Smooth muscle cell (in vitro differentiated cells): ENCODE measurements around the gene CPSF4. TPM values are rescaled to one million over a fixed set of nuclear protein-coding genes. Genes with fewer than 3 reads are reported as not detected.

Experiments used
- DNase-seq: peaks from one replicate; lab custom pipeline; 2025; ENCODE audit not compliant: unreplicated experiment; lab: John Stamatoyannopoulos, UW
- H2AFZ ChIP-seq: fragments of 200-600 bp; sonication (generic); 2 replicates; pipeline ENCODE4 v1.6.0; 2016; ENCODE audit warnings: antibody characterized with exemption, low read depth, mild to moderate bottlenecking
- H3F3A ChIP-seq: fragments of 200-600 bp; sonication (generic); 2 replicates; pipeline ENCODE4 v1.6.0; 2017; ENCODE audit warnings: antibody characterized with exemption, low read depth
- H3K27ac ChIP-seq: fragments of 200-600 bp; sonication (generic); 2 replicates; pipeline ENCODE4 v1.5.1; 2016; ENCODE audit warnings: low read depth, mild to moderate bottlenecking
- H3K27me3 ChIP-seq: fragments of 200-600 bp; sonication (generic); 2 replicates; pipeline ENCODE4 v1.6.1; 2016; ENCODE audit warnings: low read depth, mild to moderate bottlenecking
- H3K36me3 ChIP-seq: fragments of 200-600 bp; sonication (generic); 2 replicates; pipeline ENCODE4 v1.5.1; 2016; ENCODE audit warnings: low read depth
- H3K4me1 ChIP-seq: fragments of 200-600 bp; sonication (generic); 2 replicates; pipeline ENCODE4 v1.5.1; 2016; ENCODE audit warnings: low read depth
- H3K4me2 ChIP-seq: fragments of 200-600 bp; sonication (generic); 2 replicates; pipeline ENCODE4 v1.6.0; 2016; ENCODE audit warnings: mild to moderate bottlenecking
- H3K4me3 ChIP-seq: fragments of 200-600 bp; sonication (generic); 2 replicates; pipeline ENCODE4 v1.5.1; 2016; ENCODE audit warnings: mild to moderate bottlenecking
- H3K79me2 ChIP-seq: fragments of 200-600 bp; sonication (generic); 2 replicates; pipeline ENCODE4 v1.6.0; 2016; ENCODE audit warnings: low read depth, mild to moderate bottlenecking
- H3K9ac ChIP-seq: fragments of 200-600 bp; sonication (generic); 2 replicates; pipeline ENCODE4 v1.6.0; 2016; ENCODE audit warnings: low read depth
- H3K9me3 ChIP-seq: fragments of 200-600 bp; sonication (generic); replicated peaks from 2 replicates; pipeline ENCODE4 v1.5.1; 2016; ENCODE audit warnings: low read depth
- H4K20me1 ChIP-seq: fragments of 200-600 bp; sonication (generic); 2 replicates; pipeline ENCODE4 v1.6.0; 2016; ENCODE audit warnings: low read depth
- WGBS: methylation state at CpG from one replicate; pipeline ENCODE4 v1.1.7; 2016; ENCODE audit warnings: low lambda C conversion rate; 5-methylcytosine and 5-hydroxymethylcytosine counted together
- polyA plus RNA-seq: library from polyadenylated mRNA; unstranded; fragments of >200 nt; fragmentation: Nextera tagmentation; extraction: Ambion mirVana; gene quantifications from 2 replicates; pipeline ENCODE4 v1.2.1, GENCODE V29; 2016
- total RNA-seq: library from RNA; depleted of rRNA; stranded (reverse); fragments of >200 nt; gene quantifications from 2 replicates; pipeline ENCODE4 v1.2.3, GENCODE V29; 2014
- TF ChIP-seq, protein P1 (sequence below): fragments of 200-600 bp; sonication (generic); IDR thresholded peaks from 2 replicates; pipeline ENCODE4 v1.5.1; 2017; ENCODE audit warnings: borderline replicate concordance, mild to moderate bottlenecking, antibody characterized with exemption; ENCODE audit not compliant: insufficient read depth, poor library complexity, severe bottlenecking

The CPSF4 gene
- total and polyA plus RNA-seq, 2 experiments from 2014 or later, result 27.1 to 30.3 TPM

DNA sequence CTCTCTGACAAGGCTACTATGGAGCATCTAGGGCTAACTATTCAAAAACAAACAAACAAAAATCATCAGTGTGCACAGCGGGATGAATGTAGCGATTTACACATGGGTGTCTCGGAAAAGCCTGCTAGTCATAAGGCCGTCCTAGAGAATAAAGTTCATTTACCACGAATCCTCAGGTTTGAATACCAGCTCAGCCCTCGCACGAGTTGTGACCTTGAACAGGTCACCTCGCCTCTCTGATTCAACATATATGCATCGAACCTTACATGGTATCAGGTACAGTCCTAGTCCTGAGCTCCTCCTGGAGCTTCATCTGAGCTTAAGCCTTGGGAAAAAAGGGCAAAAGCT lies 26.7 kb downstream of the CPSF4 start:
- no peak for DNase-seq
- Histone ChIP-seq H3K36me3 (no peaks in the 10 kb centered on the region), H3K27ac (peak overlapping the region; percentile 78), H3F3A (no peaks in the 10 kb centered on the region), H4K20me1 (peaks cover 22% of the 10 kb centered on the region), H3K79me2 (peaks cover 59% of the 10 kb centered on the region), H3K4me1 (peaks cover 10% of the 10 kb centered on the region), H3K4me2 (peak overlapping the region; percentile 99), H3K4me3 (peak overlapping the region; percentile 87), H3K9me3 (no peaks in the 10 kb centered on the region), H2AFZ (peak overlapping the region; percentile 89), H3K9ac (peak overlapping the region; percentile 96), H3K27me3 (no peaks in the 10 kb centered on the region)
- TF ChIP-seq, protein P1, sequence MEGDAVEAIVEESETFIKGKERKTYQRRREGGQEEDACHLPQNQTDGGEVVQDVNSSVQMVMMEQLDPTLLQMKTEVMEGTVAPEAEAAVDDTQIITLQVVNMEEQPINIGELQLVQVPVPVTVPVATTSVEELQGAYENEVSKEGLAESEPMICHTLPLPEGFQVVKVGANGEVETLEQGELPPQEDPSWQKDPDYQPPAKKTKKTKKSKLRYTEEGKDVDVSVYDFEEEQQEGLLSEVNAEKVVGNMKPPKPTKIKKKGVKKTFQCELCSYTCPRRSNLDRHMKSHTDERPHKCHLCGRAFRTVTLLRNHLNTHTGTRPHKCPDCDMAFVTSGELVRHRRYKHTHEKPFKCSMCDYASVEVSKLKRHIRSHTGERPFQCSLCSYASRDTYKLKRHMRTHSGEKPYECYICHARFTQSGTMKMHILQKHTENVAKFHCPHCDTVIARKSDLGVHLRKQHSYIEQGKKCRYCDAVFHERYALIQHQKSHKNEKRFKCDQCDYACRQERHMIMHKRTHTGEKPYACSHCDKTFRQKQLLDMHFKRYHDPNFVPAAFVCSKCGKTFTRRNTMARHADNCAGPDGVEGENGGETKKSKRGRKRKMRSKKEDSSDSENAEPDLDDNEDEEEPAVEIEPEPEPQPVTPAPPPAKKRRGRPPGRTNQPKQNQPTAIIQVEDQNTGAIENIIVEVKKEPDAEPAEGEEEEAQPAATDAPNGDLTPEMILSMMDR, result no peak
- WGBS, result 12% methylated on average over 9 of the region's 9 CpGs

DNA sequence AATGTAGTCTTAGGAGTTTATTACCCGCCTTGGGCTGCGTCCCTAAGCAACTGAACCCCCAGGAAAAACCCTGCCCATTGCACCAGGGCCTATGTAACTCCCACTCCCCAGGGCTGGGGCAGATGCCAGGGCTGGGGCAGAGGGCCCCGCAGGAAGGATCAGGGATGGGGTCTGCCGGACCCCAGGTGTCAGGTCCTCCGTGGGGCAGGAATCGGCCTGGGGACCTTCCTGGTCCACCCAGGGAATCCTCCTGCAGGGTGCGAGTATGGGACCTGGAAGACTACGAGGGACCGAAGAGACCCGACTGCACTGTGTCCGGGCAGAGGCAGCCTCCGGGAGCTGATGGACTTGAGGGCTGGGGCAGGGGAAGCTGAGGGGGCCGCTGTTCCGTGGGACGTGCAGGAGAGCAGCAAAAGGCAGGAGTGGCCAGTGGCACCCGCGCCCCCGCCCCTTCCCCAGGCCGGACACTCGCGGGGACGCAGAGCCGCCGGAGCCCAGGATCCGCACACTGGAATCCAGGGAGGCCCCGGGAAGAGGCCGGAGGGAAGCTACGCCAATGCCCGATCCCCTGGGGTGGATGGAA lies 29.7 kb downstream of the CPSF4 start:
- over 99% methylated on average over 13 of the region's 29 CpGs for WGBS
- Histone ChIP-seq H3K9ac (no peak overlapping the region), H3F3A (peaks cover 3% of the 10 kb centered on the region), H4K20me1 (no peaks in the 10 kb centered on the region), H3K4me2 (no peak overlapping the region), H3K27ac (no peak overlapping the region), H3K36me3 (no peaks in the 10 kb centered on the region), H3K9me3 (no peaks in the 10 kb centered on the region), H3K79me2 (peaks cover 36% of the 10 kb centered on the region), H3K4me1 (peaks cover 10% of the 10 kb centered on the region), H3K27me3 (no peaks in the 10 kb centered on the region), H2AFZ (no peak overlapping the region), H3K4me3 (no peak overlapping the region)
- no peak for DNase-seq
- TF ChIP-seq, protein P1, result no peak

DNA sequence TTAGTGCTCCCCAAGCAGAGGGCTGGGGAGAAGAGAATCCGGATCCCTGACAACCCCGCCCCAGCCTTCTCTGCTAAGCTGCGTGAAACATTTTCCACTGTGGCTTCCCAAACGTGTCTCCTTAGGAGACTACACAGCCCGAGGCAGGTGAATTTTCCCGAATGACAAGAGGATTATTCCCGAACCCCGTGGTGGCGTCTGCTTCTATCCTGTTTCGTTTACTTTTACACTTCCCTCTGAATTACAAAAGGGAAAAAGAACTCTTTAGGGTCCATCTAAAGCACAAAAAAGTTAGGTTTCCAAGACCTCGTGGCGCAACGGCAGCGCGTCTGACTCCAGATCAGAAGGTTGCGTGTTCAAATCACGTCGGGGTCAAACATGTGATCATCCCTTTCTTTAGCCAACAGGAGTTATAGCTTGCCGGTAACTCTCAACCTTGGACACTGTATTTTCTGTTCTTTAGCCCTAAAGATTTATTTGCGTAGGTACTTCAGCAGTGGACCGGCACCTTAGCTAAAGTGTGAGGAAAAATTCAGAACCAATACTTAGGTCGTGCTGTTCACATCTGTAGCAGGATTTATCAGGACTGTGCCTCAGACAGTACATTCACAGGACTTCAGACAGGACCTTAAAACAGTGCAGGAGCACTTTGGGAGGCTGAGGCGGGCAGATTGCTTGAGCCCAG lies 30.8 kb downstream of the CPSF4 start:
- Histone ChIP-seq H3K9ac (no peak overlapping the region), H3K27me3 (no peaks in the 10 kb centered on the region), H3K27ac (no peak overlapping the region), H3K79me2 (peaks cover 36% of the 10 kb centered on the region), H2AFZ (no peak overlapping the region), H3K36me3 (no peaks in the 10 kb centered on the region), H3F3A (peaks cover 3% of the 10 kb centered on the region), H4K20me1 (no peaks in the 10 kb centered on the region), H3K4me2 (no peak overlapping the region), H3K4me3 (no peak overlapping the region), H3K9me3 (no peaks in the 10 kb centered on the region), H3K4me1 (peaks cover 10% of the 10 kb centered on the region)
- TF ChIP-seq, protein P1, result no peak
- DNase-seq, result no peak
- 46% methylated on average over 23 of the region's 23 CpGs for WGBS
